Measurements from ENCODE around the gene CYP4F2.
"Not testable (repeated sequence)": the region's sequence is repeated elsewhere in the genome, so short reads cannot be mapped to it uniquely, and the experiment has no call there.

Gene CYP4F2

GRCh38 chr19:15899561-15899960 lies 1.7 kb upstream of the CYP4F2 start:
- not testable (repeated sequence) for DNase-seq

DNA sequence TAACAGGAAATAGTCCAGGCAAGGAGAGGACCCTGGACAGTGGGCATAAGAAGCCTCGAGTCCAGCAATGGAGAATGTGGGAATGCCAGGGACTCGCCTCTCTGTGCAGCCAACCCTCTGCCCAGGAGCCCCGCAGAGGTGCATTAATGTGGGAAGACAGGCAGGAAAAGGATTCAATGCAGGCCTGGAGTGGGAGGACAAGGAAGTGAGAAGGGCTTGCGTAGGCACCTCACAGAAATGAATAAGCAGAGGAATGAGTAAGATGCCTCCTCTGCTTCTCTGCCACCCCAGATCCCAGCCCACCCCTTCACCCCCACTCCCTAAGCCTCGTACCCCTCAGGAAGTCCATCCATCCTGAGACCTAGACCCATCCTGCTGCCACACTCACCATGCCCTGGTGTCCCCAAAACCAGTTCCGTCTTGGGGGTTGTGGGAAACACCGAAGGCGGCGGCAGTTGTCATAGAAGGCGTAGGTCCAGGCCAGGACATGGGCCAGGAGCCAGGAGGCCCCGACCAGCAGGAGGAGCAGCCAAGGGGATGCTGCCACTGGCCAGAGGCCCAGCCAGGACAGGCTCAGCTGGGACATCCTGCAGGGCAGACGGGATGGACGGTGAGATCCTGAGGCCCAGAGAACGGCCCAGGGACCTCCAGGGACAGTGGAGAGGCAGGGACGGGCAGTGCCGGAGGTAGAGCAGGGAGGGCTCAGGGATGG lies 692 bp downstream of the CYP4F2 start:
- no peak for DNase-seq

- no peak for DNase-seq
These were observed 1.9 kb downstream of the CYP4F2 start for GRCh38 chr19:15895876-15896430.

DNA sequence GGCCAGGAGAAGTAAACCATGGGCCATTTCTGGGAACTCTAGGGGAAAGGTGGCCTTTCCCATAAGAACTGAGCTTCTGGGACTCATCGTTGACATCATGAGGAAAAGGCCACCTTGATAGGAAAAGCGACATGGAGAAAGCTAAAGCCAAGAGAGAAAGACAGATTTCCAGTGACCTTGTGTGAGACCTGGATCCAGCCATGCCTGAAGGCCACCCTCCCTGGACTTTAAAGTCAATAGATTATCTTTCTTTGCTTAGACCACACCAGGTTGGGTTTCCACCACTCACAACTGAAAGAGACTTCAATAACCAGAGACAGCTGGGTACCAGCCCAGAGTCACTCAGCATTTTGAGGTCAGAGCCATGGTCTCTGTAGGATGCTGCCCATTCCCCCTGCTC lies 3.5 kb downstream of the CYP4F2 start:
- no peak for DNase-seq

- DNase-seq, result no peak
These were observed 4.4 kb downstream of the CYP4F2 start for GRCh38 chr19:15893477-15893876.

GRCh38 chr19:15892012-15892411 lies 5.9 kb downstream of the CYP4F2 start:
- no peak for DNase-seq

- no peak for DNase-seq
These were observed 6.4 kb downstream of the CYP4F2 start for GRCh38 chr19:15891434-15891833.

DNA sequence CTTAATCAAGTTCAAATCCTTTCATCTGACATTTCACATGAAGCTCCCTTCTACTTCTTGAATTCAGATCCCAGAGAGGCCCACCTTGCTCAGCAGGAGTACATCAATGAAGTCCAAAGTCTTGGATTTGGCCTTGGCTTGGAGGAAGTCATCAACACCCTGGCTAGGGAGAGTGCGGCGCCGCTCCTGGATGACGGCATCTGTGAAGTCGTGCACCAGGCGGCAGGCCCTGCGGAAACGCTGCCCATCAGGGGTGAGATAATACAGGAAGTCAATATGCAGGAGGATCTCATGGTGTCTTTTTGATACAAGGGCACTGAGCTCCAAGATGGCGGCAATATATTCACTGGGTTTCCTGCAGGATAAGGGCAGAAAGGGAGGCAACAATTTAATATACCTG lies 8.5 kb downstream of the CYP4F2 start:
- not testable (repeated sequence) for DNase-seq

DNA sequence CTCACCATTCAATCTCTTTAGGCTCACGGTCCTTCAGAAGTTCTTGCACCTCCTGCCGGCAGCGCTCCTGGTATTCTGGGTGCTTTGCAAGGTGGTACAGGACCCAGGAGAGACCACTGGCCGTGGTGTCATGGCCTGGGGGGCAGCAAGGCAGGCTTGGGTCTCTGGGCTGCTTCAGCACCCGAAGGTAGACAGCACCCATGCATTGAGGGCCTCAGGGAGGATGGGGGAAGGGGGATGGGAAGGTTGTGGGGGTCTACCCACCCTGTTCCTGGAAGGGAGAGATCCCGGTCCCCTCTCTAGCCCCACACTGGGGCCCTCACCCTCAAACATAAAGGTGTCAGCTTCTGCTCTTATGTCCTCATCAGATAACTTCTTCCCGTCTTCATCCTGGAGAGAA lies 12.0 kb downstream of the CYP4F2 start:
- no peak for DNase-seq

GRCh38 chr19:15885167-15885566 lies 12.7 kb downstream of the CYP4F2 start:
- no peak for DNase-seq

GRCh38 chr19:15883329-15883728 lies 14.5 kb downstream of the CYP4F2 start:
- DNase-seq, result not testable (repeated sequence)

GRCh38 chr19:15874821-15875474 lies 22.9 kb downstream of the CYP4F2 start:
- DNase-seq, result no peak

DNA sequence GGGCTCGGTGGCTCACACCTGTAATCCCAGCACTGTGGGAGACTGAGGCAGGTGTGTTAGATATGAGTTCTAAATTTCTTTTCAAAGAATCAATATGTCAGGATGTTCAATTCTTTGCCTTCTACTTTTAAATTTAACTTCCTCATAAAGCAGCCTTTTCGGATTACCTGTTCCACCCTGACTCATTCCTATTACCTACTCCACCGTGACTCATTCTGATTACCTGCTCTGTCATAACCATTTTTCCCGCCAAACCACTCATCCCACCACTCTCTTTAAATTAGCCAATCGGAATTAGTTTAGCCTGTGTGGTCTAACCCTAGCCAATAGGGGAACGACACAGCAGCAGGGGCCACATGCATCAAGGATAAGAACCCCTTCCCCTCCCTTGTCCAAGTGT lies 24.1 kb downstream of the CYP4F2 start:
- not testable (repeated sequence) for DNase-seq

GRCh38 chr19:15871570-15871969 lies 26.3 kb downstream of the CYP4F2 start:
- no peak for DNase-seq

DNA sequence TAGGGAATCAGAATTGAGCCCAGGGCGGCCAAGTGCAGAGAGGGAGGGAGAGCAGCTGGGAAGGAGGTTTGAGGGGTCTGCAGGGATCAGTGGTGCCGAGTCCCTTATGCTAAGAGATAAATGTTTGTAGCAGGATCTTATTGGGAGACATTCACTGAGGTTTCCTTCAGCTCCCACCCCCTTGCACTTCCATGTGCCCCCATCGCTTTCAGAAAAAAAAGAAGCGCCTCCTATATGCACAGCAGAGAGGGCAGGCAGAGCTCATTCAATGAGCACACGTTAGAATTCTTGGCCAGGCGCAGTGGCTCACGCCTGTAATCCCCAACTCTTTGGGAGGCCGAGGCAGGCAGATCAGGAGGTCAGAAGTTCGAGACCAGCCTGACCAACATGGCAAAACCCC lies 28.0 kb downstream of the CYP4F2 start:
- DNase-seq, result no peak

DNA sequence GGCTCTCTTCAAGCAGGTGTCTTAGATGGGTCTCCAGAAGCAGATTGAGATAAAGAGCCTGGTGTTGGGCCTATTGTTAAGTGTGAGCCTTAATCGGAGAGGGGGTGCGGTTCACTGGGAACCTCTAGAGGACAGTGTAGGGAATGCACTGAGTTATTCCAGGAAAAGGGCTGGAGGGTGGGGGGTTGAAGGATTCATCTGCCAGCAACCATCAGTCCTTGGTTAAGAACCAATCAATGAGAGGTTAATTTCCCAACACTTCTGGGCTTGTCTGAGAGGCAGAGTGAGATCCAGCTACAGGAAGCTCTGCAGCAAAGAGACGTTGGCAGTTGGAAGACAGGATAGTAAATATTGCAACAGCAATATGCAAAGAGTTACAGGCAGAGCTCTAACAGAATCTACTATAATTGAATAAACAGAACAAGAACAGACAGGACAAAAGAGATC lies 28.7 kb downstream of the CYP4F2 start:
- DNase-seq, result peak; percentile 14

DNA sequence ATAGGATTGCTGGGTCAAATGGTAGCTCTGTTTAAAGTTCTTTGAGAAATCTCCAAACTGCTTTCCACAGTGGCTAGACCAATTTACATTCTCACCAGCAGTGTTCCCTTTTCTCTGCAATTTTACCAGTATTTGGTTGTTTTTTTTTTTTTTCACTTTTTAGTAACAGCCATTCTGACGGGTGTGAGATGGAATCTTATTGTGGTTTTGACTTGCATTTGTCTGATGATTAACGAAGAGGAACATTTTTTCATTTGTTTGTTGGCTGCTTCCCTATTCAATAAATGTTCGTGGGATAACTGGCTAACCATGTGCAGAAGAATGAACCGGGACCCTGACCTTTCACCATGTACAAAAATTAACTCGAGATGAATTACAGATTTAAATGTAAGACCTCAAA lies 31.2 kb downstream of the CYP4F2 start:
- DNase-seq, result no peak

DNA sequence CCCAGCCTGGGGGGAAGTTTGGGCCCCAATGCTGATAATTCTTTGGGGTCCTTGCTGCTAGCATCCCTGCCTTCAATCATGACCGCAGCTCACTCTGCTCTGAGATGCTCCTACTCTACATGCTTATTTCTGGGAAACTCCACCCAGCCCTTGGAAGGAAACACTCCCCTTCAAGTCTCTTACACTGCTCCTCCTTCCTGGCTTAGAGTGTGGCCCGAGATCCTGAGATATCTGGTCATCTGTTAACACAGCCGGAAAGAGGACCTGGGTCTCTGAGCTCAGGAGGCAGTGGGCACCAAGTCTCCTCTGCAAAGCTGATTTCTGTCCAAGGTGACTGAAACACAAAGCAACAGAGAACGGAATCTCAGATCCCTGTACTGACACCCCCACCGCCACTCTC lies 33.0 kb downstream of the CYP4F2 start:
- no peak for DNase-seq

DNA sequence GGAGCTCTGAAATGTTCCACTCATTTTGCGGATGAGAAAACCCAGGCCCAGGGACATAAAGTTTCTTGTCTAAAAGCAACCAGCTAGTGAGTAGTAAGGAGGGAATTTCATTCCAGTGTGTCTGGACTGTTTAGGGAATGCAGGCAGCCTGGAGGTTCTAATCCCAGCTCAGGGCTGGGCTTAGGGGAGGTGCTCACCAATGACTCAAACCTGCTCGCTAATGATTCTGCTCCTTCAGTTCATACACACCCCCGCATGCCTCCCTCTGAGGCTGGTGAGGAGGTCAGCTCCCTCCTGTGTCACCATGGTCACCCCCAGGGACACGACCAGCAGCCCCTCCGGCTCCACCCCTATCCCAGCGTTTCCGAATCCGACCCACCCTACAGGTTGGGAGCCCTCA lies 34.6 kb downstream of the CYP4F2 start:
- DNase-seq, result no peak

- DNase-seq, result no peak
These were observed 35.4 kb downstream of the CYP4F2 start for GRCh38 chr19:15862444-15862843.

DNA sequence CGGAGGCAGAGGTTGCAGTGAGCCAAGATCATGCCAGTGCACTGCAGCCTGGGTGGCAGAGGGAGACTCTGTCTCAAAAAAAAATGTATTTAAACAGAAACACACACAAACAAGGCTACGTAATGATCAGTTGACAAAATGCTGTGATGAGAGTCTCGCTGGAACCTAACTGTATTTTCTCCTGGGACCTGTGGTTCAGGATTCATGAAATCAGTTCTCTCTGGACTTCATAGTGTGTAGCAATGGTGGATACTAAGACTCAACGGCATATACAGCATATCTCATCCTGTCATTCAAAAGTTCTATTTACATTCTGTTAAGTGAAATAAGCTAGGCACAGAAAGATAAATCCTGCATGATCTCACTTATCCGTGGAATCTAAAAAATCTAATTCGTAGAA lies 37.4 kb downstream of the CYP4F2 start:
- DNase-seq, result no peak

GRCh38 chr19:15859187-15859586 lies 38.7 kb downstream of the CYP4F2 start:
- DNase-seq, result no peak

- no peak for DNase-seq
These were observed 47.5 kb downstream of the CYP4F2 start for GRCh38 chr19:15850385-15850784.

DNA sequence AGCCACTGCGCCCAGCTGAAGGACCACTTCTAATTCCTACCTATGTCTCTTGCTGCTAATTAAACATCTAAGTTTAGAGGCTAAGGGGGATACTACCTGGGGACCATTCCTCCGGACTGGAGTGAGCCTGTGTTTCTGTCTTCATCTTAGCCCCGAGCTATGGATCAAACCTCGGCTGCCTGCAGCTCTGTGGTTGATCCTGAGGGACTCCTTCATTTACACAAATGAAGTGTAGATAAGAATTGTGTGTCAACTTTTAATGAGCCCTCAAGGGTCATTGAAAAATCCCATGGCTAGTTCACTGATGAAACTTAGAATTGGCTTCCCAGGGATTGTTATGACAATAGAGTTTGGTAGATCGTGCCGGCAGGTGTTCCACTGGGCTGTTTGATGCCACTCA lies 51.0 kb downstream of the CYP4F2 start:
- DNase-seq, result no peak

DNA sequence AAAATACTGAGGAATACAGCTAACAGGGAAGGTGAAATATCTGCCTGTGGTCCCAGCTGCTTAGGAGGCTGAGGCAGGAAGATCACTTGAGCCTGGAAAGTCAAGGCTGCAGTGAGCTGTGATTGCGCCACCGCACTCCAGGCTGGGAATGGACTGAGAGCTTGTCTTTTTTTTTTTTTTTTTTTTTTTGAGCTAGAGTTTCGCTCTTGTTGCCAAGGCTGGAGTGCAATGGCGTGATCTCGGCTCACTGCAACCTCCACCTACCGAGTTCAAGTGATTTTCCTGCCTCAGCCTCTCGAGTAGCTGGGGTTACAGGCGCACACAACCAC lies 54.0 kb downstream of the CYP4F2 start:
- not testable (repeated sequence) for DNase-seq

All from effector CD4-positive, alpha-beta T cell (primary cell).